Stimulated activated CD4-positive, alpha-beta T cell treated with anti-CD3 and anti-CD28 coated beads, Interleukin-1b, Interleukin-23, amount 100 ng/mL, for 4 hours (primary cell): ENCODE results near the gene POLR2F.

Source experiments
- DNase-seq, 2 donors: peaks; one replicate each; pipeline ENCODE4 v3.0.0-alpha.2; 2020; ENCODE audit warnings: low read depth in 2 of 2

POLR2F gene

GRCh38 chr22:37953437-37954179, at the start of gene POLR2F, which contains the start of gene C22orf23:
POLR2F (plus strand) TSS chr22:37953699; CDS start chr22:37953788, 89 bp downstream.
C22orf23 (minus strand) TSS chr22:37953601; CDS start chr22:37953149, 452 bp downstream.
- peak; percentile 95 to 97 for DNase-seq

GRCh38 chr22:37904572-37905533, 48.6 kb upstream of the POLR2F start:
- no peak for DNase-seq

- DNase-seq, result peak; percentile 30 to 63
Measured at GRCh38 chr22:37905534-37906363, 47.8 kb upstream of the POLR2F start, which contains the start of gene MICALL1. MICALL1 (plus strand) TSS chr22:37906297; CDS start chr22:37906423, 126 bp downstream.

DNA sequence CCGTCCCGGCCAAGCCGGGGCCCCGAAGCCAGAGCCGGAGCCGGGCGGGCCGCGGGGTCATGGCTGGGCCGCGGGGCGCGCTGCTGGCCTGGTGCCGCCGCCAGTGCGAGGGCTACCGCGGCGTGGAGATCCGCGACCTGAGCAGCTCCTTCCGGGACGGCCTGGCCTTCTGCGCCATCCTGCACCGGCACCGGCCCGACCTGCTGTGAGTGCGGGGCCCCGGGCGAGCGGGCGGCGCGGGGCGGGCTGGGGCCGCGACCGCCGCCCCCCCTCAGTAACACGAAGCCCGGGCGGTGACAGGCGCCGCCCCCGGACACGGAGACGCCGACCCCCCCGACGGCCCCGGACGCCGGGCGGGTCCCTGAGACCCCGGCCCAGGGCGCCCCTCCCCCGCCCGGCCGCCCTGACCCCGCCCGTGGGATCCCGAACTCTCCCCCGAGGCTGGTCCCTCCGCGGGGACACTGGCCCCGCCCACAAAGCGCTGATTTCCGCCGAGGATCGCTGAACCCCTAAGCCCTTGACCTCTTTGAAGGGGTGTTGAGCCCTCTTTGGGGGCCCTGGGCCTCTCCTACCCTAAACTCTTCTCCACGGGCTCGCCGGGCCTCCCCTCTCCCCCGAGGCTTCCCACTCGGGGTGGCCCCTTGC, 47.0 kb upstream of the POLR2F start:
- peak in 1 of 2 donors; percentile 21 for DNase-seq

- DNase-seq, result no peak
Measured at GRCh38 chr22:37907036-37907954, 46.2 kb upstream of the POLR2F start.

DNA sequence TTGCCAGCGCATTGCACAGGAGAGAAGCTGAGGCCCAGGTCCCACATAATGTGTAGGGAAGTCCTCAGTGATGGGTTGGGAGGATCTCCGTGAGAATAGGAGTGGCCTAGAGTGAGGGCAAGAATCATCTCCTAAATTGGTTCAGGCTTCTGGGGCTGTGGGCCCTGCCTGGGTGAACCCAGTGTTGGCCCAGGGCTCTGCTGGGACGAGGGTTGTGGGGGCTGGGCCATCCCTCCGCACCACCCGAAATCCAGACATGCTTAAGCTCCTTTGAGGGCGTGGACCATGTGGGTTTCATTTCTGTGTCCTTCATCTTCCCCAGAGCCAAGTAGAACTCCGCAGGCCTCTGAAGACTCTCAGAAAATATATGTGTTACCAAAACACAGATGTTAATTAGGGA, 43.7 kb upstream of the POLR2F start:
- DNase-seq, result no peak

DNA sequence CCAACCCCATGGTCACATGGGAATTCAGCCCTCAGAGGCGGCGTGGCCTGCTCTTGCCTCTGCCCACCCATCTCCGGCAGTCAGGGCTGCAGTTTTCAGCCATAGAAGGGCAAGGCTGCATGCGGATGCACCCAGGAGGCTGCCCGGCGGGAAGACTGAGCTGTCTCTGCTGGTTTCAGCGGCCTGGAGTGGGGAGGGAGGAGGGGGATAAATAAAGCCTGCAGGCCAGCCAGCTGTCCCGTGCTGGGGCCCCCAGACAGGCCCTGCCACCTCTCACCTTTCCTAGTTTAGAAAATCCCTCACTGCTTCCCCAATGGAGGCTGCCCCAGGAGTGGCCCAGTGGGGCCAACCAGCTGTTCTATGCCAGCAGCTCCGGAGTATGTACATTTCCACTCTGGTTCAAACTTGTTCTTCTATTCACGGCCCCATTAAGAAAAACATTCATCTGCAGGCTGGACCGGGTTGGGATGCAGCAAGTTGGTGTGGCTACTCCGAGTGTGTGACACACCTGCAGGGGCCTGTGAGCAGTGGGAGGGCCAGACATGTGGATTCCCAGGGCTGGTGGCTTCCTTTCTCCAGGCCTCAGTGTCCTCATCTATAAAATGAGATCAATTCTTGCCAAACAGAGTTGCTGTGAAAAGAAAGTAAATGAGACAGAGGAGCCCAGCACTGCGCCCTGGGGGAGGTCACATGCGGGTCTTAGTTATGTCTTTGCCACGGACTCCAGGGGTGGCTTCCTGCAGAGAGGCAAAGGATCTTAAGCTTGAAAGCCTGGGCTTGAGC, 42.4 kb upstream of the POLR2F start:
- no peak for DNase-seq

DNA sequence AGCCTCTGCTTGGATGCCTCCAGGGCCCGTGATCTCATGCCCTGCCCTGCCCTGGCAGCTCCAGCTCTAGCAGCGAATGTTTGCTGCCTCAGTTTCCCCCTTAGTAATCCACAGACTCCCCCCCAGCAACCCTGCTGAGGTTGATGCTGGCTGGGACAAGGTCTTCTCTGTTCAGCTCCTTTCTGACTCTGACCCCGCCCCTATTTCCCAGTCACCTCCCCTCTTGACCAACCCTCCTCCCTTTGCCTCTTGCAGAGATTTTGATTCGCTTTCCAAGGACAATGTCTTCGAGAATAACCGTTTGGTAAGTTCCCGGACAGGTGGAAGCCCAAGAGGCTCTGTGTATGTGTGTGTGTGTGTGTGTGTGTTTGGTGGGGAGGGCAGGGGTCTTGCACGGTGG, 41.8 kb upstream of the POLR2F start:
- DNase-seq, result no peak

DNA sequence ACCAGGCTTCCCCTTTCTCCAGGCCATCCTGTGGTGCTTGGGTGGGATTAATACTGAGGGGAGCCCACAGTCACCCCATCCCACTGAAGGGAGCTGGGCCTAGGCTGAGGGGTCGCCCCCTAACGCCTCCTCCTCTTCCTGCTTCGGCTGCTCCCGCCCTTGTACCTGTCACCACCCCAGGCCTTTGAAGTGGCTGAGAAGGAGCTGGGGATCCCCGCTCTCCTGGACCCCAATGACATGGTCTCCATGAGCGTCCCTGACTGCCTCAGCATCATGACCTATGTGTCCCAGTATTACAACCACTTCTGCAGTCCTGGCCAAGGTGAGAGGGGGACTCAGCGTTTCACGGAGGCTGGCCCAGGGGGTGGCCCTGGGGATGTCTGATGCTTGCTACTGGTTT, 41.3 kb upstream of the POLR2F start:
- DNase-seq, result no peak

DNA sequence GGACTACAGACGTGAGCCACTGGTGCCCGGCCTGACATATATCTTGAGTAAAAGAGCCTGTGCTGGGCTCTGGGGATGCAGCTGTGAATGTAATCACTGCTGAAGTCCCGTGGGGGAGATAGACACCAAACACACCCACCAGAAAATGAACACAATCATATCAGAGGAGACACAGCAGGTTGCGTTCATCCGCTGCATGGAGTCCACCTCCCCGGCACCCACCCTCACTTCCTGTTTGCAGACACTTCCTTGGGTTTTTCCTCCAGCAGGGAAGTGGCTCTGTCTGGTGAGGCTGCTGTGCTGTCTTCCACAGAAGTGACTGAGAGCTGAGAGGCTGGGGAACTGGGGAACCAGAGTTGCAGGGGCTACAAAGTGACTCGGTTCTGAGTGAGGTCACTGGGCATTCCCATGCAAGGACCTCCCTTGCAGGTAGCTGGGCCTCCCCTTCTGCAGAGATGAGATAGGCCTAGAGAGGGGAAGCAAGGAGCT, 40.2 kb upstream of the POLR2F start:
- no peak for DNase-seq

DNA sequence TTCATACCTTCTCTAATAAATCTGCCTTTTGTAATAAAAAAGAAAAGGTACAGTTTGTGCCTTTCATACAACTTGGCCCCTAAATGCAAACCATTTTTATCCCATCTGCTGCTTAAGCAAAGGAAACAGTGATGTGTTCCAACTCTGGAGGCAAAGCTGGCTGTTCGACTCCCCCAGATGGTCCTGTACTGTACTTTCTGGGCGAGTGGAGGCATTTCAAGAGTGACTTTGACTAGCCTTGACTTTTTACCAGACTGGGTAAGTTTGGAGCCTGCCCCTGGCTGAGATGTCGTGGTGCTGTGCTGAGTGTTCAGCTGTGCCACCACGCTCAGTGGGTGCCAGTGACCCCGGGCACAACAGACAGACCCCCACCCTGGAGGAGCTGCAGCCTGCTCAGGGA, 37.2 kb upstream of the POLR2F start:
- no peak for DNase-seq

- DNase-seq, result no peak
Measured at GRCh38 chr22:37917874-37918548, 35.5 kb upstream of the POLR2F start.

- no peak for DNase-seq
Measured at GRCh38 chr22:37918580-37919270, 34.8 kb upstream of the POLR2F start.

DNA sequence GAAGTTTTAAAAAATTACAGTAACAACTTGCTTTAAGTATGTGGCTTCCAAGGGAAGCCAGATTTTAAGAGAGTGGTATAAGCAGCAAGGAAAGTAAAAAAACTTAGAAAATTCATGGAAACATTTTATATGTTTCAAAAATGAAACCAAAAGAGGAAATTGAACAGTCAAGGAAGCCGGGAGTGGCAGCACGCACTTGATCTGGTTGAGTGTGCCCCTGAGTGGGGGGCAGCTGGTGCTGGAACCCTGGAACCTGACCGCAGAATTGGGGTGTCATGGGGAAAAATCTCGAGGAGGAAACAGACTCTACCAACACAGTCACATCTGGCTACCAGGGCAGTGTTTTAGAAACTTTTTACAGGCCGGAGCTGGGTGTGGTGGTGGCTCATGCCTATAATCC, 33.4 kb upstream of the POLR2F start:
- no peak for DNase-seq

GRCh38 chr22:37922191-37922590, 31.3 kb upstream of the POLR2F start:
- DNase-seq, result no peak

DNA sequence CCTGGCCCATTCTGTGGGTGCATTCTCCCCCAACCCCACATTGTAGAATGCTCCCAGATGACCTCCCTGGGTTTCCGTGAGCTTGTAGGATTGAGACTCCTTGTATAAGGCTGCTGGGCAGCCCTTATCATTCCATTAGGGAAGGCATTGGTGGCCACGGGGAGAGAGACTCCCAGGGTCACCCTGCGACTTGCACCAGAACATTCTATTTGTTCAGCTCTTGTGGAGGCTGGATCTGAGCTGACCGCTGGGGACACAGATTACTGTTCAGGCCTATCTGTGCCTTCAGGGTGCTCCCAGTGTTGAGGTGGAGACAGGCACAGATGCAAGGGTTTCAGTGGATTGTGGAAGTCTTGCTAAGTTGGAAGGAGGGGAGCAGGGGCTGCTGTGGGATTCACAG, 29.6 kb upstream of the POLR2F start:
- DNase-seq, result no peak

DNA sequence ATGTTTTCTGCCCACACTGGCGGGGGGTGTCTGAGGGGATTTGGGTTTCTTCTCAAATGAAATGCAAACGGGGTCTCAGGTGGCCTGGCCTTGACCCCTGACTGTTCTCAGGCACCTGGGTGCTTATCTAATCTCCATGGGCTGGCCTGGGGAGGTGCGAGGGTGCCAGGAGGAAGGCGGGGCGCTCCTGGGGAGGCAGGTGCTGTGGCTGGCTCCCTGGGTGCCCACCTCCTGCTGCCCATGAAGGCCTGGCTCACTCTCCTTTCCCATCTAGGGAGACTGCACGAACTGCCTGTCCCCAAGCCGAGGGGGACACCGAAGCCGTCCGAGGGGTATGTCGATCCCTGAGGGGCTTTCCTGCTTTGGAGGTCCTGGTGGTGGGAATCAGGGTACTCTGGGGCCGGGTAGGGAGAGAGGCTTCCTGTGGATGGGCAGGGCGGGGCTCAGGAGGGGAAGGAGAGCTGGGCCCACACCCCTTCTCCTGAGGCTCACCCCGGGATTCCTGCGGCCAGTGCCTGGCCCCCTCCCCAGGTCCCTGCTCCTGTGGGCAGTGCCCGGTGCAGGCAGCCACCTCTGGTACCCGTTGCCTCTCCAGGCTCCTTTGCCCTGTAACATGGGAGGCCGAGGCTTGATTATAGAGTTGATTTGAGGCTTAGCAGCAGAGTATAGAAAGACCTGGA, 29.0 kb upstream of the POLR2F start:
- DNase-seq, result no peak
